Prostate gland (tissue), 2 donors: ENCODE results near the gene YPEL4.

Source experiments
- CTCF ChIP-seq, 4 experiments: fragments of 200-600 bp in 2 of 4; fragments of 450-650 bp in 2 of 4; sonication (generic) in 2 of 4; IDR thresholded peaks; 1 replicate in 3 of 4; 2 replicates in 1 of 4; pipeline ENCODE4 v1.5.1; 2016 to 2019; ENCODE audit warnings: antibody characterized with exemption in 4 of 4, mild to moderate bottlenecking in 2 of 4, moderate library complexity in 2 of 4
- POLR2A ChIP-seq: fragments of 450-650 bp; IDR thresholded peaks from one replicate; pipeline ENCODE4 v1.6.1; 2016; ENCODE audit warnings: antibody characterized with exemption, mild to moderate bottlenecking

DNA sequence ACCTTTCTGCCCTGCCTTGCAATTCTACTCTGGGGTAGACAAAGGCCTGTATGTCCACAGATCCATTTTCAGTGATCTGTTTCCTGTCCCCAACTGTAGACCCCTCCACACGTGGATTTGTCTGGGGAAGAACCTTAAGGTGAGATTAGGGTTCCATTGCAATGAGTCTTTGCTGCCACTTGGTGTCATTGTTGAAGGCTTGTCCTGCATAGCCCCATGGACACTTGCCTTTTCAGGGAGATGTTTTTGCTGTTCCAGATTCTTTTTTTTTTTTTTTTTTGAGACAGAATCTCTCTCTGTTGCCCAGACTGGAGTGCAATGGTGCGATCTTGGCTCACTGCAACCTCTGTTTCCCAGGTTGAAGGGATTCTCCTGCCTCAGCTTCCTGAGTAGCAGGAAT lies 30.4 kb downstream of the YPEL4 start:
- TF ChIP-seq CTCF (IDR thresholded peaks at IDR 0.05) (no peak), POLR2A (no peak)
